ENCODE results near the gene TLNRD1.

Gene TLNRD1

GRCh38 chr15:81011593-81011992, 10.9 kb downstream of the TLNRD1 start:
- no peak for TF ChIP-seq CTCF (IDR thresholded peaks at IDR 0.05; ENCODE audit: low read depth, low read length)
- no peak for DNase-seq
- Histone ChIP-seq H3K9me3 (no peaks in the 10 kb centered on the region), H3K36me3 (no peaks in the 10 kb centered on the region; the same call in 1 of the 2 replicates), H3K4me1 (no peaks in the 10 kb centered on the region), H3K4me3 (ENCODE audit: low read depth, low read length) (no peak overlapping the region), H3K27me3 (no peaks in the 10 kb centered on the region)

GRCh38 chr15:81012588-81012987, 11.9 kb downstream of the TLNRD1 start:
- DNase-seq: no peak
- H3K9me3 ChIP-seq: no peaks in the 10 kb centered on the region
- no peaks in the 10 kb centered on the region for H3K27me3 ChIP-seq
- no peaks in the 10 kb centered on the region; the same call in 1 of the 2 replicates for H3K36me3 ChIP-seq
- H3K4me3 ChIP-seq (ENCODE audit: low read depth, low read length): no peak overlapping the region
- H3K4me1 ChIP-seq: no peaks in the 10 kb centered on the region
- TF ChIP-seq CTCF (IDR thresholded peaks at IDR 0.05; ENCODE audit: low read depth, low read length): no peak

GRCh38 chr15:81013396-81013929, 12.7 kb downstream of the TLNRD1 start:
- H3K27me3 ChIP-seq: no peaks in the 10 kb centered on the region
- H3K4me3 ChIP-seq (ENCODE audit: low read depth, low read length): no peak overlapping the region
- no peak for DNase-seq
- no peaks in the 10 kb centered on the region; the same call in 1 of the 2 replicates for H3K36me3 ChIP-seq
- no peak for TF ChIP-seq CTCF (IDR thresholded peaks at IDR 0.05; ENCODE audit: low read depth, low read length)
- H3K9me3 ChIP-seq: no peaks in the 10 kb centered on the region
- no peaks in the 10 kb centered on the region for H3K4me1 ChIP-seq

GRCh38 chr15:81014446-81015093, 13.8 kb downstream of the TLNRD1 start:
- DNase-seq: no peak
- Histone ChIP-seq H3K9me3 (no peaks in the 10 kb centered on the region), H3K27me3 (no peaks in the 10 kb centered on the region), H3K4me3 (ENCODE audit: low read depth, low read length) (no peak overlapping the region), H3K36me3 (no peaks in the 10 kb centered on the region; the same call in 1 of the 2 replicates), H3K4me1 (no peaks in the 10 kb centered on the region)
- TF ChIP-seq CTCF (IDR thresholded peaks at IDR 0.05; ENCODE audit: low read depth, low read length): no peak

- H3K4me3 ChIP-seq (ENCODE audit: low read depth, low read length): no peak overlapping the region
- no peak for DNase-seq
- TF ChIP-seq CTCF (IDR thresholded peaks at IDR 0.05; ENCODE audit: low read depth, low read length): no peak
- H3K4me1 ChIP-seq: no peaks in the 10 kb centered on the region
- no peaks in the 10 kb centered on the region for H3K27me3 ChIP-seq
- H3K9me3 ChIP-seq: no peaks in the 10 kb centered on the region
- H3K36me3 ChIP-seq: no peaks in the 10 kb centered on the region; the same call in 1 of the 2 replicates
Measured at GRCh38 chr15:81015621-81016488, 15.1 kb downstream of the TLNRD1 start.

All from BE2C (cell line).